ENCODE measurements around the gene ANKH.

ANKH gene

DNA sequence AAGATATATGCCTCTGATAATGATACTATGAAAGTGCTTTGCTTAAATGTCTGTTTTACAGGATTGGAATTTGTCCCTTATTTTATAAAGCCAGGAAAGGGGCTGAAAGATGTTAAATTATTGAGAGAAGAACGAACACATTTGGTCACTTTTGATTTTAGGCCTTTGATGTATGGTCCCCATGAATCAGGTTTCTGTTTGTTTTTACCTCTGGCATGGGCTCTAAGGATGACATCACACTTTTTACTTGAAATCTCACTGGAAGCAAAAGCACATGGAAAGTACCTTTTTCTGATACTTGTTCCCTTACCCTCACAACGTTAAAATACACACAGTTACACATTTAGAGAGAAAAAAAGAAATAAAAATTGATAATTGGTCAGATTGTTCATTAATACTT lies 200.2 kb downstream of the ANKH start:
- in situ Hi-C loops (cut with HindIII; ENCODE audit: low pct_ligation_motif_present, low pct_unique_long_range_greater_than_20kb, low sequenced_read_pairs) = no loop called here
- DNase-seq = no peak

DNA sequence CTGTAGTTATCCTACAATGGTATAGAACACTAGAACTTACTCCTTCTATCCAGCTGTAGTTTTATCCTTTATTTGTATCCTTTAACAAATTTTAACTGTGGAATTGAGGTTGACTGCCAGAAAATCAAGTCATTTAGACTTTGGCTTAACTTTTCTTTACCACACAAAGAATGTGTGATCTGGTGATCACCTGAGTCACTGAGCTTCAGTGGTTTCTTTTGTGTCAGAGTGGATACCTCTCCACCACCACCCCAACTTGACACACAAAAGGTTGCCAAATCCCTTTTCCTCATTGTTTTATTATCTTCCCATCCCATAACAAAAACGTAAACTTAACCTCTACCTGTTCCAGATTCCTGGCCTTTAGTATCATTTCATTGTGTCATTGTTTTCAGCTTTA lies 201.6 kb downstream of the ANKH start:
- in situ Hi-C loops (cut with HindIII; ENCODE audit: low pct_ligation_motif_present, low pct_unique_long_range_greater_than_20kb, low sequenced_read_pairs) = no loop called here
- peak; percentile 20 for DNase-seq

DNA sequence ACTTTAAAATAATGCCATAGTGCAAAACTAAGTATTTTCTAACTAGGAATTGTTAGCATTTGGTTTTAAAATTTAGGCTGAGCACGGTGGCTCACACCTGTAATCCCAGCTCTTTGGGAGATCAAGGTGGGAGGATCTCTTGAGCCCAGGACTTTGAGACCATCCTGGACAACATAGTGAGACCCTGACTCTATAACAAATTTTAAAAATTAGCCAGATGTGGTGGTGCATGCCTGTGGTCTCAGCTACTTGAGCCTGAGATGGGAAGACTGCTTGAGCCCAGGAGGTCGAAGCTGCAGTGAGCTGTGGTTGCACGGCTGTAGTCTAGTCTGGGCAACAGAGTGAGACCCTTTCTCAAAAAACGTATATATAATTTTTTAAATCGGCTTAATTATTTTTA lies 202.2 kb downstream of the ANKH start:
- in situ Hi-C loops (cut with HindIII; ENCODE audit: low pct_ligation_motif_present, low pct_unique_long_range_greater_than_20kb, low sequenced_read_pairs) = no loop called here
- no peak for DNase-seq

DNA sequence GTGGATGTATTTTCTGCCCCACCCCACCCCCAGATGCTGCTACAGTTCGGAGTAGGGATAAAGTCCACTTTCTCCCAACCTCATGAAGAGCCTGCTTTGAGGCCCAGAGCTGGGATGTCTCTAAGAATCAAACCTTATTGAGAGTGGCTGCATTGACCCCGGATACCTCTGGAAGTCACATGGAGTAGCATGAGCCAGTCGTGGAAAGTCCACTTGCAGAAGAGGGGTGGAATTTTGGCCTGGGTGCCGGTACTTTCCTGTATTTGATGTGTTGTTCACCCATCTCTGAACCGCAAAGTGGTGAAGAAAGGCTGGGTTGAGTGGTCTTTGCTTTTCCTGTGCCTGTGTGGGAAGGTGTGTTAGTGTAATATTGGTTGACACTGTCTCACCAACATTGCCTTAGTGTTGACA lies 203.4 kb downstream of the ANKH start:
- in situ Hi-C loops (cut with HindIII; ENCODE audit: low pct_ligation_motif_present, low pct_unique_long_range_greater_than_20kb, low sequenced_read_pairs) = no loop called here
- DNase-seq = no peak

- DNase-seq = no peak
- in situ Hi-C loops (cut with HindIII; ENCODE audit: low pct_ligation_motif_present, low pct_unique_long_range_greater_than_20kb, low sequenced_read_pairs) = no loop called here
Observed at GRCh38 chr5:14667770-14668169, 203.8 kb downstream of the ANKH start.

- in situ Hi-C loops (cut with HindIII; ENCODE audit: low pct_ligation_motif_present, low pct_unique_long_range_greater_than_20kb, low sequenced_read_pairs) = no loop called here
- DNase-seq = no peak
Observed at GRCh38 chr5:14667290-14667689, 204.3 kb downstream of the ANKH start.

DNA sequence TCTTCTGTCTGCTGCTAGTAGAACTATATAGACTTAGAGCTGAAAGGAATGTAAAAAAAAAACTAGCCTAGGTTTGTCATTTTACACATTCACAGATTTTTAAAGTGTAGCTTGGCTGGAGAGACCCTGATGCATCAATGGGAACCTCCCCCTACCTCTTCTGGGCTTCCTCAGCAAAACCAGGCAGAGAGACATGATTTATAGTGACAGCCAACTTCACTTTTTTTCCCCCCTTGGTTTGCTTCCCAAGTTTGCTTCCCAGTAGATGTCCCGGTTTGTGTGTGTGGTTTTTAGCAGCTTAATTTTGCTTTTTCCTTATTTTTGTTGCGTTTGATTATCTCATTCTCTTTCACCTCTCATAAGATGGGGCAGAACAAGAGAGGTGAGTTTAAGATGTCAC lies 205.2 kb downstream of the ANKH start:
- in situ Hi-C loops (cut with HindIII; ENCODE audit: low pct_ligation_motif_present, low pct_unique_long_range_greater_than_20kb, low sequenced_read_pairs) = no loop called here
- no peak for DNase-seq

- peak; percentile 27 for DNase-seq
- in situ Hi-C loops (cut with HindIII; ENCODE audit: low pct_ligation_motif_present, low pct_unique_long_range_greater_than_20kb, low sequenced_read_pairs) = no loop called here
Observed at GRCh38 chr5:14665949-14666348, 205.6 kb downstream of the ANKH start.

DNA sequence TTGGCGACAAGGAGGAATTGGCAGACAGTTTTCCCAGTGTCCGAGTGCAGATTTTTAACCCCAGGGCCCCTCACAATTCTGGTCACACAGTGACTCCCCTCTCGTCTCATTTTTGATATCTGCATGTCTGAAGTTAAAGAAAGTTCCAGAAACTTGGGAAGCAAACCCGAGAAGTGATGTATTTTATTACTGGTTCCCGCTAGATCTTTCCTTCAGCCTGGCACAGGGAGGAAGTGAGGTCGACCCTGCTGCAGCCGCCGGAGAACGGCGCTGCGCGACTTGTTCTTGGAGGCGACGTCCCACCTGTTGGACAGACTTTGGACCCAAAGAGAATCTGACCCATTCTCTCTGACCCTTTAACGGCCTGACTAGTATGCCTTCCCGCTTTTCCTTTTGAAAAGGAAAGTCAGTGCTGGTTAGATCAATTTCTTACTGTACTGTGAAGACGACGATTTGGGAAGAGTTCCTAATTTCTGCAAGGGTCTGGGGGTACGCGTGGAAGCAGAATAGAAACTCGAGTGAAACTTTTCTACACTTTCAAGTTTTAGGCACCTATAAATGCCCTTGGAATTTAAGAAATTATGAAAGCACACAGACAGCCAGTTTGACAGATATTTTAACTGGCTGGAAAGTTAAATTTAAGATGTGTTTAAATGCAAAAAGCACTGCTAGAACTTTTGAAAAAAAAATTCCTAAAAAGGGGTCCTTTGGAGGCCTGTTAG lies 206.3 kb downstream of the ANKH start:
- peak; percentile 40 for DNase-seq
- in situ Hi-C loops (cut with HindIII; ENCODE audit: low pct_ligation_motif_present, low pct_unique_long_range_greater_than_20kb, low sequenced_read_pairs) = no loop called here

- DNase-seq = peak; percentile 86
- in situ Hi-C loops (cut with HindIII; ENCODE audit: low pct_ligation_motif_present, low pct_unique_long_range_greater_than_20kb, low sequenced_read_pairs) = no loop called here
Observed at GRCh38 chr5:14664270-14665100, 207.1 kb downstream of the ANKH start, which contains the start of gene OTULIN. Gene OTULIN (plus strand): TSS chr5:14664718. CDS start chr5:14664826, 108 bp downstream.

- in situ Hi-C loops (cut with HindIII; ENCODE audit: low pct_ligation_motif_present, low pct_unique_long_range_greater_than_20kb, low sequenced_read_pairs) = no loop called here
- peak; percentile 33 for DNase-seq
Observed at GRCh38 chr5:14663734-14664269, 207.8 kb downstream of the ANKH start.

DNA sequence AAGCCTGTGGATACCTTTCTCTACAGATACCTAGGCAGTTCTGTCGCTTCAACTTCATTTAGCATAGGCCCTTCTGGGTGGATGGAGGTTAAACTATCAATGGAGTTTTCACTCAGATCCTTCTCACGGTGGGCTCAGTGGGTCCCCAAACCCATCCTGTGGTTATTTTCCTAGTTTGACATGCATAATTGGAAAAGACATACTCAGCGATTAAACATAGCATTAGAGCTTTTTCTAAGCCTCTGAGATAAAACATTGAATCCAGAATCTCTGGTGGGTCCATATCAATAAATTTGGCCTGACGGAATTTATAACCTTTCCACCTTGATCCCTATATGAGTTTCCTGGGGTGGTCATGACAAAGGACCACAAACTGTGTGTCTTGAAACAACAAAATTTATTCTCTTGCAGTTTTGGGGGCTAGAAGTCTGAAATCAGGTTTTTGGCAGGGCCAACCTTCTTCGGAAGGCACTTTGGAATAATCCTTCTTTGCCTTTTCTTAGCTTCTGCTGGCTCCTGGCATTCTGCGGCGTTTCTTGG lies 208.8 kb downstream of the ANKH start:
- no peak for DNase-seq
- in situ Hi-C loops (cut with HindIII; ENCODE audit: low pct_ligation_motif_present, low pct_unique_long_range_greater_than_20kb, low sequenced_read_pairs) = no loop called here

GRCh38 chr5:14660833-14661232 lies 210.7 kb downstream of the ANKH start:
- DNase-seq = no peak
- in situ Hi-C loops (cut with HindIII; ENCODE audit: low pct_ligation_motif_present, low pct_unique_long_range_greater_than_20kb, low sequenced_read_pairs) = no loop called here

DNA sequence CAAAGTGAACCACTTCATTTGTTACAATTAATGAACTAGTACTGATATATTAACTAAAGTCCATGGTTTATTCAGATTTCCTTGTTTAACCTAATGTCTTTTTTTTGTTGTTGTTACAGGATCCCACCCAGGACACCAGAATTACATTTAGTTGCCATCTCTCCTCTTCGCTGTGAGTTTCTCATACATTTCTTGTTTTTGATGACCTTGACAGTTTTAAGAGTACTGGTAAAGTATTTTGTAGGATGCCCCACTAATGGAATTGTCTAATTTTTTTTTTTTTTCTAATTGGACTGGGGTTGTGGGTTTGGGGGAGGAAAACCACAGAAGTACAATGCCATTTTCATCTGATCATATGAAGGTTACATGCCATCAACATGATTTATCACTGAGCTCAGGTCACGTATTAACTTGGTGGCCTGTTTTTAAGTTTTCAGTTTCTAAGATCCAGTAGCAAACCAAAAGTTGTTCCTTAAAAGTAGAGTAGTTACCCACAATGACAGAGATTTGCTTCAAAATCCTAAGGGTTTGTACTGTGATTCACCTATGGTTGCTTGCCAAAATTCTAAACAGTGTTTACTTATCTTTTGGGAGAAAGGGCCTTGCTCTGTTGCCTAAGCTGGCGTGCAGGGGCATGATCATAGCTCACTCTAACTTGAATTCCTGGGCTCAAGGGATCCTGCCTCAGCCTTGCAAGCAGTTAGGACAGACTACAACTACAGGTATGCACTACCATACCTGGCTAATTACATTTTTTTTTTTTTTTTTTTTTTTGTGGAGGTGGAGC lies 211.6 kb downstream of the ANKH start:
- in situ Hi-C loops (cut with HindIII; ENCODE audit: low pct_ligation_motif_present, low pct_unique_long_range_greater_than_20kb, low sequenced_read_pairs) = no loop called here
- no peak for DNase-seq

DNA sequence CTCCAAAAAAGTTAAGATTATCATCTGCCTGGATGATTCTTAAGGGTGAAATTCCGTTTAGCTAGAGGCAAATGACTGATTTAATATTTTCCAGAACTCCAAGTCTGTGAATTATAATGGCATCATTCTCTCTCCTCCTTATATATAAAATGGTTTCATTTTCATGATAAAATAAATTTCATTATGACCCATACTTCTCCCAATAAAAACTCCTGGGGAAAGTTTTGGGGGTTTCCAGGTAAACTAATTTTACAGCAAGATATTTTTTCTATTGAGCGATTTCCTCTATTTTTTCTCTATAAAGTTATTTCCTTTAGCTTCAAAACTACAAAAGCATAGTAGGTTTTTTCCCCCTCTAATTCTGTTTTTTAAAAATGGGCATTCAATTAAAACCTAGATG lies 214.7 kb downstream of the ANKH start:
- DNase-seq = no peak
- in situ Hi-C loops (cut with HindIII; ENCODE audit: low pct_ligation_motif_present, low pct_unique_long_range_greater_than_20kb, low sequenced_read_pairs) = no loop called here

DNA sequence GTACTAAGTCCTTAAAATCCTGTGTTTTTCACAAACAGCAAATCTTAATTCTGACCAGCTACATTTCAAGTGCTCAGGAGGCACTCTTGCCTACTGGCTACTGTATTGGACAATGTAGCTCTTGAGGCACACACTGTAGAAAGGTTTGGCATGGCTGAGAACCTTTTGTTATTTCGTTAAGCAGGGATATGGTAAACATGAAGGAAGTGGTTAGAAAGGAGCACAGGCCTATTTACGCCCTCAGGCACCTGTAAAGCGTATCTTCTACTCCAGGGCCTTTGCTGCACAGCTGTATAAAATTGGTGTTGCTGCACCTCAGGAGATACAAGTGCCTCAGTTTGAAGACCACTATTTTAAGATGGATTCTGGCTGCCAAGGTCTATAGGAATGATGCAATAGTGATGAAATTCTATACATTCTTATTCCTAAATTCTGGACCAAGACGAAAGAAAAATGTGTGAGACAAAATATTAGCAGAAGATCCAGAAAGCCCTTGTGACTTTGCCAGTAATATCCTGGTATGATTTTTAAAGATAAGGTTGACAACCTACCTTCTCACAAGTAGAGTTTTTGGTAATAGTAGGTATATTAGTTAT lies 216.3 kb downstream of the ANKH start:
- DNase-seq = no peak
- in situ Hi-C loops (cut with HindIII; ENCODE audit: low pct_ligation_motif_present, low pct_unique_long_range_greater_than_20kb, low sequenced_read_pairs) = no loop called here

All from ACHN (cell line).